ENCODE measurements around the gene ME1.

ME1 gene

DNA sequence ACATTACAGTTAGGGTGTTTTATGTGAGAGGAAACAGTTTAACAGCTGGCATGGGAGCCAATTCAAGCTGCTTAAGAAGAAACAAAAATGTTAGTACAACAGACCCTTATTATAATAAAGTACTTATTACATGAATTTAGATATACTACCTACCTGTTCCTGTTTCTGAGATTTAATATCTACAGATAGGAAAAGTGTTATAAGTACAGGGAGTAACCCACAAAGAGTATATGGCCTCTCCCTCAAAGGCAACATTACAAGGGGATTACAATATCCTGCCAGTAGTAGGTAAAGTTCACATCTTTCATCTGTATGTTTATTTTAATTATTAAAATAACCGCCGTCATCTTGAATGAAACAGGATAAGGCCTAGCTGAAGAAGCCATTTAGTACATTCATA lies 1.8 kb upstream of the ME1 start:
- Histone ChIP-seq H3K4me3 (ENCODE audit: low read length) (no peak overlapping the region), H3K9me2 (replicated peaks; ENCODE audit: control insufficient read depth, low read length) (no peaks in the 10 kb centered on the region), H3K4me2 (ENCODE audit: low read length) (no peak overlapping the region), H3K27me3 (ENCODE audit: control insufficient read depth, low read length) (no peaks in the 10 kb centered on the region), H3K9me3 (ENCODE audit: control insufficient read depth, insufficient read depth, low read length) (no peaks in the 10 kb centered on the region), H3K79me2 (ENCODE audit: control insufficient read depth, low read length) (no peaks in the 10 kb centered on the region), H4K20me1 (ENCODE audit: control insufficient read depth, insufficient read depth, low read depth, low read length) (no peaks in the 10 kb centered on the region), H3K4me1 (ENCODE audit: control insufficient read depth, low read length) (no peaks in the 10 kb centered on the region), H3K27ac (ENCODE audit: low read depth, low read length) (no peak overlapping the region), H3F3A (ENCODE audit: control insufficient read depth, insufficient read depth) (no peaks in the 10 kb centered on the region), H3K36me3 (ENCODE audit: control insufficient read depth, low read length) (no peaks in the 10 kb centered on the region)
- TF ChIP-seq, protein P1, sequence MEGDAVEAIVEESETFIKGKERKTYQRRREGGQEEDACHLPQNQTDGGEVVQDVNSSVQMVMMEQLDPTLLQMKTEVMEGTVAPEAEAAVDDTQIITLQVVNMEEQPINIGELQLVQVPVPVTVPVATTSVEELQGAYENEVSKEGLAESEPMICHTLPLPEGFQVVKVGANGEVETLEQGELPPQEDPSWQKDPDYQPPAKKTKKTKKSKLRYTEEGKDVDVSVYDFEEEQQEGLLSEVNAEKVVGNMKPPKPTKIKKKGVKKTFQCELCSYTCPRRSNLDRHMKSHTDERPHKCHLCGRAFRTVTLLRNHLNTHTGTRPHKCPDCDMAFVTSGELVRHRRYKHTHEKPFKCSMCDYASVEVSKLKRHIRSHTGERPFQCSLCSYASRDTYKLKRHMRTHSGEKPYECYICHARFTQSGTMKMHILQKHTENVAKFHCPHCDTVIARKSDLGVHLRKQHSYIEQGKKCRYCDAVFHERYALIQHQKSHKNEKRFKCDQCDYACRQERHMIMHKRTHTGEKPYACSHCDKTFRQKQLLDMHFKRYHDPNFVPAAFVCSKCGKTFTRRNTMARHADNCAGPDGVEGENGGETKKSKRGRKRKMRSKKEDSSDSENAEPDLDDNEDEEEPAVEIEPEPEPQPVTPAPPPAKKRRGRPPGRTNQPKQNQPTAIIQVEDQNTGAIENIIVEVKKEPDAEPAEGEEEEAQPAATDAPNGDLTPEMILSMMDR (IDR thresholded peaks at IDR 0.05; ENCODE audit: low read depth, low read length, poor library complexity, severe bottlenecking), result no peak
- TF ChIP-seq EZH2phosphoT487 (IDR thresholded peaks at IDR 0.05; ENCODE audit: borderline replicate concordance, low read length), result no peak

DNA sequence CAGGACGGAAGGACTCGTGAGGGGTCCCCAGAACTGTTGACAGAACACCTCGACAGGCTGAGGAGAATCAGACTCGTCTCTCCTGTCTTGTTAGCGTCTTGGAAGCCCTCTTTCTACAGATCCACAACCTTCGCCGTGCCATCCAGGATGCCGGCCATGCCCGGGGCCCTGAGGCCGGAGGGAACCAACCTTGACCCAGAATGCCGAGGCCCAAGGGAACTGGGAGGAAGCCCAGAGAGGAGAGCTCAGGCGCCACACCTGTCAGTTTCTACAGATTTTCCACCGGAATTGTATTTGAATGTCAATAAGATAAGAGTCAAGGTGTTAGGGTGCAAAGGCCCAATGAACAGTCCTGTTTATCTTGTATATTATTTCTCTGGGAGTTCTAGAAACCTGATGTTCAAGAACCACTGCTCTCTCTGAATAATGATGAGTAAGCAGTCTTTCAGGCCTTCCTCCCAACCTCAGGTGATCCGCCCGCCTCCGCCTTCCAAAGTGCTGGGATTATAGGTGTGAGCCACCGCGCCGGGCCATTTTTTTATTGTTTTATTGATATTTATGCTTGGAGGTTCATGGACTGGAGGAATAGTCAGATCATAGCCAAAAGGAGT lies 799 bp upstream of the ME1 start:
- Histone ChIP-seq H3K4me1 (ENCODE audit: control insufficient read depth, low read length) (no peaks in the 10 kb centered on the region), H3K4me2 (ENCODE audit: low read length) (no peak overlapping the region)

DNA sequence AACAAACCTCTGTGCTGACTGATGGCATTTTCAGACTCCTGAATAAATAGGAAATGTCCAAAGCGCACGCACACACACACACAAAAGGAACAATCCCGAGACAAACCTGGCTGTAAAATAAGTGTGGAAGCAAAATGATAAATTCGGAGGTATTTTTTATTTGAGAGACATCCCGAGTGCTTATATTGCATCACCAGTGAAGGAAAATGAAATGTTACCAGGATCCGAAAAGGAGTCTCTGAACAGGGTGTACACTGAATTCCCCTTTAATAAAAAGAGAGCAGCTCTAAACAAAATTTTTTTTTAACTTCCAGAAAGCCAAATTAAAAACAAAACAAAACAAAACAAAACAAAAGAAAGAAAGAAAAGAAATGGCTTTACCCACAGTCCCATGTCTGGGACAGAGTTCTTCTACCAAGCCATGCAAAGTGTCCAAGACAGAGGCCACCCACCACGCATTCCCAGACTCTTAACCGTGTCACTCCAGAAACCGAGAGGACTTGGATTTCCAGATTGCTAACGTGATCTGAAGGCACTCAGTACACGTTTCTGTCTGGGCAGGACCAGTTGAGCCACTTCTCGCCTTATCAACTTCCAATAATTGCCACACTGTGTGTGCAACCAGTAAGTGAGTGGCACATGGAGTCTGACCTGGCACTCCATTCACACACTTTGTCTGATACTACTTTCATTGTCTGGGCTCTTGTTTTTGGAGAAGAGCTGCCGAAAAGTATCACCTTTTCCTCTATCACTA lies 817 bp downstream of the ME1 start:
- H3K9me3 ChIP-seq (ENCODE audit: control insufficient read depth, insufficient read depth, low read length), result peaks cover 2% of the 10 kb centered on the region; the same call in 1 of the 2 replicates
- H3K4me1 ChIP-seq (ENCODE audit: control insufficient read depth, low read length), result no peaks in the 10 kb centered on the region
- no peaks in the 10 kb centered on the region for H3K9me2 ChIP-seq (replicated peaks; ENCODE audit: control insufficient read depth, low read length)
- H4K20me1 ChIP-seq (ENCODE audit: control insufficient read depth, insufficient read depth, low read depth, low read length), result no peaks in the 10 kb centered on the region
- H3K27ac ChIP-seq (ENCODE audit: low read depth, low read length), result no peak overlapping the region
- no peaks in the 10 kb centered on the region for H3K79me2 ChIP-seq (ENCODE audit: control insufficient read depth, low read length)
- H3K27me3 ChIP-seq (ENCODE audit: control insufficient read depth, low read length), result no peaks in the 10 kb centered on the region
- no peaks in the 10 kb centered on the region for H3F3A ChIP-seq (ENCODE audit: control insufficient read depth, insufficient read depth)
- H3K36me3 ChIP-seq (ENCODE audit: control insufficient read depth, low read length), result no peaks in the 10 kb centered on the region
- TF ChIP-seq EZH2phosphoT487 (IDR thresholded peaks at IDR 0.05; ENCODE audit: borderline replicate concordance, low read length), result no peak
- TF ChIP-seq, protein P1 (IDR thresholded peaks at IDR 0.05; ENCODE audit: low read depth, low read length, poor library complexity, severe bottlenecking), result no peak
- no peak overlapping the region for H3K4me3 ChIP-seq (ENCODE audit: low read length)
- no peak overlapping the region for H3K4me2 ChIP-seq (ENCODE audit: low read length)

More for the DNA sequence above, 799 bp upstream of the ME1 start:
- no peaks in the 10 kb centered on the region for H3K9me2 ChIP-seq (replicated peaks; ENCODE audit: control insufficient read depth, low read length)
- TF ChIP-seq, protein P1 (IDR thresholded peaks at IDR 0.05; ENCODE audit: low read depth, low read length, poor library complexity, severe bottlenecking), result no peak
- no peak for TF ChIP-seq EZH2phosphoT487 (IDR thresholded peaks at IDR 0.05; ENCODE audit: borderline replicate concordance, low read length)
- H3K27ac ChIP-seq (ENCODE audit: low read depth, low read length), result no peak overlapping the region
- H3F3A ChIP-seq (ENCODE audit: control insufficient read depth, insufficient read depth), result no peaks in the 10 kb centered on the region
- no peaks in the 10 kb centered on the region for H3K36me3 ChIP-seq (ENCODE audit: control insufficient read depth, low read length)
- H3K4me3 ChIP-seq (ENCODE audit: low read length), result no peak overlapping the region
- no peaks in the 10 kb centered on the region for H3K27me3 ChIP-seq (ENCODE audit: control insufficient read depth, low read length)
- no peaks in the 10 kb centered on the region for H3K9me3 ChIP-seq (ENCODE audit: control insufficient read depth, insufficient read depth, low read length)
- no peaks in the 10 kb centered on the region for H3K79me2 ChIP-seq (ENCODE audit: control insufficient read depth, low read length)
- no peaks in the 10 kb centered on the region for H4K20me1 ChIP-seq (ENCODE audit: control insufficient read depth, insufficient read depth, low read depth, low read length)

Data from DOHH2 (cell line).